ENCODE results near the gene LAMA4. TPM values are rescaled to one million over a fixed set of nuclear protein-coding genes. Genes with fewer than 3 reads are reported as not detected.

LAMA4 gene, protein sequence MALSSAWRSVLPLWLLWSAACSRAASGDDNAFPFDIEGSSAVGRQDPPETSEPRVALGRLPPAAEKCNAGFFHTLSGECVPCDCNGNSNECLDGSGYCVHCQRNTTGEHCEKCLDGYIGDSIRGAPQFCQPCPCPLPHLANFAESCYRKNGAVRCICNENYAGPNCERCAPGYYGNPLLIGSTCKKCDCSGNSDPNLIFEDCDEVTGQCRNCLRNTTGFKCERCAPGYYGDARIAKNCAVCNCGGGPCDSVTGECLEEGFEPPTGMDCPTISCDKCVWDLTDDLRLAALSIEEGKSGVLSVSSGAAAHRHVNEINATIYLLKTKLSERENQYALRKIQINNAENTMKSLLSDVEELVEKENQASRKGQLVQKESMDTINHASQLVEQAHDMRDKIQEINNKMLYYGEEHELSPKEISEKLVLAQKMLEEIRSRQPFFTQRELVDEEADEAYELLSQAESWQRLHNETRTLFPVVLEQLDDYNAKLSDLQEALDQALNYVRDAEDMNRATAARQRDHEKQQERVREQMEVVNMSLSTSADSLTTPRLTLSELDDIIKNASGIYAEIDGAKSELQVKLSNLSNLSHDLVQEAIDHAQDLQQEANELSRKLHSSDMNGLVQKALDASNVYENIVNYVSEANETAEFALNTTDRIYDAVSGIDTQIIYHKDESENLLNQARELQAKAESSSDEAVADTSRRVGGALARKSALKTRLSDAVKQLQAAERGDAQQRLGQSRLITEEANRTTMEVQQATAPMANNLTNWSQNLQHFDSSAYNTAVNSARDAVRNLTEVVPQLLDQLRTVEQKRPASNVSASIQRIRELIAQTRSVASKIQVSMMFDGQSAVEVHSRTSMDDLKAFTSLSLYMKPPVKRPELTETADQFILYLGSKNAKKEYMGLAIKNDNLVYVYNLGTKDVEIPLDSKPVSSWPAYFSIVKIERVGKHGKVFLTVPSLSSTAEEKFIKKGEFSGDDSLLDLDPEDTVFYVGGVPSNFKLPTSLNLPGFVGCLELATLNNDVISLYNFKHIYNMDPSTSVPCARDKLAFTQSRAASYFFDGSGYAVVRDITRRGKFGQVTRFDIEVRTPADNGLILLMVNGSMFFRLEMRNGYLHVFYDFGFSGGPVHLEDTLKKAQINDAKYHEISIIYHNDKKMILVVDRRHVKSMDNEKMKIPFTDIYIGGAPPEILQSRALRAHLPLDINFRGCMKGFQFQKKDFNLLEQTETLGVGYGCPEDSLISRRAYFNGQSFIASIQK (N-terminal part only)
- total RNA-seq, result not detected

DNA sequence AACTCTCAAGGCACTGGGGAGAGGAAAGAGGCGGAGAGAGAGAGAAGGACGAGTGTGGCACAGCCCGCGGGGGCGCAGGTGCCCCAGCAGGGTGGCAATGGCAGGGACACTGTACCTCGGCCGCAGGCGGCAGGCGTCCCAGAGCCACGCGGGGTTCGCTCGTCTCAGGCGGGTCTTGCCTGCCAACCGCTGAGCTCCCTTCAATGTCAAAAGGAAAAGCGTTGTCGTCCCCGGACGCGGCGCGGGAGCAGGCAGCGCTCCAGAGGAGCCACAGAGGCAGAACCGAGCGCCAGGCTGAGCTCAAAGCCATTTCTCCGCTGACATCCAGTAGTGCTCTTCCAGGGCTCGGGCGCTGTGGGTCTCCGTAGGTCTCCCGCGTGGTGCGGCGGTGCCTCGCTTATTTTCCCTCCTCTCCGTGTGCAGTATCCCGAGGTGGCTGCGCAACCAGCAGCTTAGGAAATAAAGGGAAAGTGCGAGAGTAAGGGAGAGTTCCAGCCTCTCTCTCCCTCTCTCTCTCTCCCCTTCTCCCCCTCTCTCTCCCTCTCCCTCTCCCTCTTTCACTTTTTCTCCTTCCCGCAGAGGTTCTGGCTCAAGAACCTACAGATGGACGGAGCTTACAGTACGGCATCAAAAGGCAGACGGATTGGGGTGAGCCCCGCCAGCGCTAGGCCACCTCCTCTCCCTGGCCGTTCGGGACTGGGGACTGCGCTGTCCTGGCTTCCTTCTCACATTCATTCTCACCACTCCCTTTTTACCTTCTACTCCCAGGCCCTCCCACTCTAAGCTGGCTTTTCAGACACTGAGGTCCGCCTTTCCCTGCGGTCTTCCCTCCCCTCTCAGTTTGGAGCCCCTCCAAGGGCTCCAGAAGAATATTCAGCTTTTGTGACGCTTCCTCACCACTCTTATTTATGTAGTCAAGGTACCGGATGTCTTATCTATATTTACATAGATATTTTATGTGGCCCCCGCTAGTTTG, at the start of gene LAMA4:
Gene LAMA4, minus strand, starts transcription at position 727 of the 976 bp plus-strand sequence. Its CDS starts 417 bp downstream, at position 310.
- H3K9me3 Mint-ChIP-seq (ENCODE audit: low read depth), result no peaks in the 10 kb centered on the region
- H3K27ac Mint-ChIP-seq, result no peak within 1 kb of the TSS
- DNase-seq, result no peak
- H3K4me1 Mint-ChIP-seq, result peaks cover 12% of the 10 kb centered on the region
- CTCF ChIA-PET, result interaction anchor here (0.8 to 1.8 kb wide), 5 partner anchors 14 to 74 kb away, joined by 3 to 6 read pairs (median 4); no protein-coding TSS in a partner anchor
- peaks cover 1% of the 10 kb centered on the region for H3K36me3 Mint-ChIP-seq
- peak; percentile 76 for ATAC-seq
- peak within 1 kb of the TSS; percentile 61 for H3K4me3 Mint-ChIP-seq
- peaks cover 83% of the 10 kb centered on the region for H3K27me3 Mint-ChIP-seq

DNA sequence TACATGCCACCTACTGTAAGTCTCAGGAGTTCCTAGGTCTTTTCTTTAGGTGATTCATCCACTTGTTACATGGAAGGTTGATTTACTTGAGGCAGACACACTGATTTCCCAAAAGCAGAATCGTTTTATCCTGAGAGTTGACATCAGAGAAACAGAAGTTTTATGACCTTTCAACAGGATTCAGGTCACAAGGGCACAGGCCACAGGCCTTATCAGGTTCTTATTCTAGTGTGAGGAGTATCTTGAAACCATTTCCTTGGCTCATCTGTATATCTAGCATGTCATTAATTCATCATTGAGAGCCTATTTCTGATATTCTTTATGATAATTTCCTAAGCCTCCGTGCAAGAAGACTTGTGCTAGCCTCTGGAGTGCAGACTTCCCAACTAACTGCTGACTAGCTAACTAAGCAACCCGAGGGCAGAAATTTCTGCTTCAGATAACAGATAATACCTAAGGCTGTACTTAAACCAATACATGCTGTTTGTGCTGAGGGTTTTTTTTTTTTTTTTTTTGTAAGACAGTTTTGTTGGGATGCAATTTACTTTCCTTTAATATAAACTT, 47.9 kb upstream of the LAMA4 start:
- H3K9me3 Mint-ChIP-seq (ENCODE audit: low read depth), result no peaks in the 10 kb centered on the region
- no peak overlapping the region for H3K4me3 Mint-ChIP-seq
- no peaks in the 10 kb centered on the region for H3K36me3 Mint-ChIP-seq
- no peak for DNase-seq
- H3K27ac Mint-ChIP-seq, result no peak overlapping the region
- no peaks in the 10 kb centered on the region for H3K4me1 Mint-ChIP-seq
- ATAC-seq, result no peak
- CTCF ChIA-PET, result interaction anchor here (0.7 kb wide), 1 partner anchor 74 kb away, joined by 3 read pairs; no protein-coding TSS in a partner anchor
- peaks cover 84% of the 10 kb centered on the region for H3K27me3 Mint-ChIP-seq

- H3K27ac Mint-ChIP-seq, result no peak overlapping the region
- no peak overlapping the region for H3K4me3 Mint-ChIP-seq
- DNase-seq (no peak), ATAC-seq (no peak)
- H3K4me1 Mint-ChIP-seq, result no peaks in the 10 kb centered on the region
- no peaks in the 10 kb centered on the region for H3K36me3 Mint-ChIP-seq
- CTCF ChIA-PET, result no interaction called here
- peaks cover 84% of the 10 kb centered on the region for H3K27me3 Mint-ChIP-seq
- no peaks in the 10 kb centered on the region for H3K9me3 Mint-ChIP-seq (ENCODE audit: low read depth)
These were observed 46.5 kb upstream of the LAMA4 start for GRCh38 chr6:112300896-112301295.

DNA sequence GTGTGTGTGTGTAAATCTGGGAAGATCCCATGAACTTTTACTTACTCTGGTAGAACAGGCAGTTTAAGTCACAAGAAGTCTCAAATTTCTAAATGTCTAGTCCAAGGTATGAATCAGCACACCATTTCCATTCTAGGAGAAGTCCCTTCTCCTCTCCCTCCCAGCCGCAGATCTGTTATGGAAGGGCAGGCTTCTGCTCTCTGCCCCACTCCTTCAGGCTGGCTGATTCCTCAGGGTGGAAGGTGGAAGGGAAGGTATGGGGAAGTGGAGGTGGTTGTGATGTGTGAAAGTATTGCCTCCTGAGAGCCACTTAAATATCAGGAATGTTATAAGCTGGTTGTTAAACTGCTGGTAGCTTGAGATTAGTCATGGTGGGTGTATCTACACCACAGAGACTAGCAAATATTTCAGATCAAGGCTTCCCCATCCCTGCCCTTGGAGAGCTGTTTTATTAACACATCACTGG, 44.5 kb upstream of the LAMA4 start:
- CTCF ChIA-PET, result interaction anchor here (0.9 kb wide), 1 partner anchor 119 kb away, joined by 4 read pairs; no protein-coding TSS in a partner anchor
- Mint-ChIP-seq H3K27ac (no peak overlapping the region), H3K36me3 (no peaks in the 10 kb centered on the region), H3K27me3 (peaks cover 81% of the 10 kb centered on the region), H3K4me1 (no peaks in the 10 kb centered on the region), H3K9me3 (ENCODE audit: low read depth) (no peaks in the 10 kb centered on the region), H3K4me3 (no peak overlapping the region)
- ATAC-seq (no peak), DNase-seq (no peak)

DNA sequence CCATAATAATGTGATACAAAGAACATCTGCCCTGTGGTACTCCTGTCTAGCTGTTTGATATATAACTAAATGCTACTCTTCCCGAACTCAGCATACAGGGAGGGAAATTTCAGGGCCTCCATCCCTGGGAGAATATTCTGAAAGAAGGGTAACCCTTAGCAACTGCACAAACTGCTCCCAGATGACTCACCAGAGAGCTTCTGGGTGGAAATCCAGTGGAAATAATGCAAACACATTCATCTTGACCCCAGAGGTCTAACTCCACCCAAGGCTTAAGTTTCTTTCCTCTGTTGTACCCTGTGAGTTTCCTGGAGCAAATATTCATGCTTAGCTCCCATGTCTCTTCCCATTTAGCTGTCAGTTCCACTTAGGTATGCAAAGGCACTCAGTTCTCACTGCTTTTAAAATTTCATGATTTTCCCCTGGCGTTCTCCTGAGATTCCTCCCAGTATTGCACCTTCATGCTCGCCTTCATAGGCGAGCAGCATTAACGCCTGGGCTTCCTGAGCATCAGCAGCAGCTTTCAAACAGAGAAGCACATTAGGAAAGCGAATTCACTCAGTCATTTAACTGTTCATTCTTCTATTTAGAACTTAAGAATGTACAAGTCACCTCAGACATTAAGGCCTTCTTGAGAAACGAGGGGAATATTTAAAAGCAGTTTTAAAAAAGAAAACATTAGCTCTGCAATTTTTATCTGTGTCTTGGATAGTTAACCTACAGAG, 43.8 kb upstream of the LAMA4 start:
- peaks cover 80% of the 10 kb centered on the region for H3K27me3 Mint-ChIP-seq
- DNase-seq (no peak), ATAC-seq (no peak)
- H3K9me3 Mint-ChIP-seq (ENCODE audit: low read depth), result no peaks in the 10 kb centered on the region
- no peak overlapping the region for H3K4me3 Mint-ChIP-seq
- H3K4me1 Mint-ChIP-seq, result no peaks in the 10 kb centered on the region
- CTCF ChIA-PET, result interaction anchor here (0.9 kb wide), 1 partner anchor 118 kb away, joined by 4 read pairs; no protein-coding TSS in a partner anchor
- no peak overlapping the region for H3K27ac Mint-ChIP-seq
- no peaks in the 10 kb centered on the region for H3K36me3 Mint-ChIP-seq

DNA sequence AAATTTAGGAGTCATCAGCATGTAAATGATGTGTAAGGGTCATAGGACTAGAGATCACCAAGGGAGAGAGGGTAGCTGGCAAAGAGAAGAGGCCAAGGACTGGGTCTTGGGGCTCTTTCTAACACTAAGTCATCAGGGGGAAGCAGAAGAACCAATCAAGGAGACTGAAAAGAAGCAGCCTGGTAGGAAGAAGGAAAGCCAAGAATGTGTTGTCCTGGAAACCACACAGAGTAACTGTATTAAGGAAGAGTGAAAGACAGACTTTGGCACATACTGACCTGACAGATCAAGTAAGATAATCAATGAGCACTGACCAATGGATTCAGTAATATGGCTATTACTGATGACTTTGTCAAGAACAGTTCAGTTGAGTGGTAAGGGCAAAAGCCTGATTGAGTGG, 42.3 kb upstream of the LAMA4 start:
- H3K27me3 Mint-ChIP-seq, result peaks cover 80% of the 10 kb centered on the region
- H3K36me3 Mint-ChIP-seq, result no peaks in the 10 kb centered on the region
- no peaks in the 10 kb centered on the region for H3K4me1 Mint-ChIP-seq
- DNase-seq (no peak), ATAC-seq (no peak)
- H3K9me3 Mint-ChIP-seq (ENCODE audit: low read depth), result no peaks in the 10 kb centered on the region
- H3K4me3 Mint-ChIP-seq, result no peak overlapping the region
- H3K27ac Mint-ChIP-seq, result no peak overlapping the region
- CTCF ChIA-PET, result interaction anchor here (1.1 to 1.2 kb wide), 2 partner anchors 117 to 123 kb away, joined by 3 read pairs; no protein-coding TSS in a partner anchor

DNA sequence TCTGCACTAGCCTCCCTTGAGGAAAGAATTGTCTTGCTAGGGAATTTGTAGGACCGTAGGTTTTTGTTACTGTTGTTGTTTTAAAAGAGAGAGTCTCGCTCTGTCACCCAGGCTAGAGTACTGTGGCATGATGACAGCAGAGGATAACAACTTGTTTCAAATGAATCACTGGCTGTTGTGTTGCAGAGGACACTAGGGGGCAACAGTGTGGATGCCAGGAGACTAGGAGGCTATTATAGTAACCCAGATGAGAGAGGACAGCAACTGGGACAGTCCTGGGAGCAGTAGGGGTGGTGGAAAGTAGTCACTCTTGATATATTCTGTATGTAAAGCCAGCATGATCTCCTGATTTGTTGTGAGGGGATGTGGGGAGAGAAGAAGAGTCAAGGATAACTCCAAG, 41.8 kb upstream of the LAMA4 start:
- Mint-ChIP-seq H3K27me3 (peaks cover 80% of the 10 kb centered on the region), H3K4me1 (no peaks in the 10 kb centered on the region), H3K9me3 (ENCODE audit: low read depth) (no peaks in the 10 kb centered on the region), H3K36me3 (no peaks in the 10 kb centered on the region), H3K4me3 (no peak overlapping the region), H3K27ac (no peak overlapping the region)
- ATAC-seq (peak; percentile 39), DNase-seq (no peak)
- CTCF ChIA-PET, result interaction anchor here (1.2 kb wide), 1 partner anchor 116 kb away, joined by 3 read pairs; no protein-coding TSS in a partner anchor

GRCh38 chr6:112291161-112291762, 36.9 kb upstream of the LAMA4 start:
- no peak overlapping the region for H3K4me3 Mint-ChIP-seq
- no peak overlapping the region for H3K27ac Mint-ChIP-seq
- H3K4me1 Mint-ChIP-seq, result peaks cover 24% of the 10 kb centered on the region
- H3K9me3 Mint-ChIP-seq (ENCODE audit: low read depth), result no peaks in the 10 kb centered on the region
- CTCF ChIA-PET, result interaction anchor here (1.0 kb wide), 1 partner anchor 129 kb away, joined by 3 read pairs; no protein-coding TSS in a partner anchor
- H3K36me3 Mint-ChIP-seq, result peaks cover 7% of the 10 kb centered on the region
- peaks cover 77% of the 10 kb centered on the region for H3K27me3 Mint-ChIP-seq
- DNase-seq (no peak), ATAC-seq (no peak)

GRCh38 chr6:112289038-112289566, 34.7 kb upstream of the LAMA4 start:
- H3K36me3 Mint-ChIP-seq, result peaks cover 7% of the 10 kb centered on the region

GRCh38 chr6:112288475-112288874, 34.1 kb upstream of the LAMA4 start:
- Mint-ChIP-seq H3K27me3 (peaks cover 67% of the 10 kb centered on the region), H3K36me3 (peaks cover 10% of the 10 kb centered on the region)
- no peak for ATAC-seq

More at GRCh38 chr6:112289038-112289566, 34.7 kb upstream of the LAMA4 start:
- no peaks in the 10 kb centered on the region for H3K9me3 Mint-ChIP-seq (ENCODE audit: low read depth)
- H3K4me1 Mint-ChIP-seq, result peaks cover 38% of the 10 kb centered on the region
- H3K4me3 Mint-ChIP-seq, result no peak overlapping the region
- no peak overlapping the region for H3K27ac Mint-ChIP-seq
- ATAC-seq (no peak), DNase-seq (no peak)
- peaks cover 65% of the 10 kb centered on the region for H3K27me3 Mint-ChIP-seq
- CTCF ChIA-PET, result interaction anchor here (1.0 to 1.3 kb wide), 2 partner anchors 19 to 22 kb away, joined by 3 read pairs; no protein-coding TSS in a partner anchor

More at GRCh38 chr6:112288475-112288874, 34.1 kb upstream of the LAMA4 start:
- DNase-seq, result no peak
- CTCF ChIA-PET, result interaction anchor here (1.0 to 1.3 kb wide), 3 partner anchors 19 to 125 kb away, joined by 3 to 6 read pairs (median 3); no protein-coding TSS in a partner anchor
- no peaks in the 10 kb centered on the region for H3K9me3 Mint-ChIP-seq (ENCODE audit: low read depth)
- H3K4me1 Mint-ChIP-seq, result peaks cover 38% of the 10 kb centered on the region
- no peak overlapping the region for H3K27ac Mint-ChIP-seq
- no peak overlapping the region for H3K4me3 Mint-ChIP-seq
